ENCODE results near the gene ENAH. TPM values are rescaled to one million over a fixed set of nuclear protein-coding genes. Genes with fewer than 3 reads are reported as not detected.

ENAH gene
- total RNA-seq, 1 donor from 2014 or later = 434 TPM

DNA sequence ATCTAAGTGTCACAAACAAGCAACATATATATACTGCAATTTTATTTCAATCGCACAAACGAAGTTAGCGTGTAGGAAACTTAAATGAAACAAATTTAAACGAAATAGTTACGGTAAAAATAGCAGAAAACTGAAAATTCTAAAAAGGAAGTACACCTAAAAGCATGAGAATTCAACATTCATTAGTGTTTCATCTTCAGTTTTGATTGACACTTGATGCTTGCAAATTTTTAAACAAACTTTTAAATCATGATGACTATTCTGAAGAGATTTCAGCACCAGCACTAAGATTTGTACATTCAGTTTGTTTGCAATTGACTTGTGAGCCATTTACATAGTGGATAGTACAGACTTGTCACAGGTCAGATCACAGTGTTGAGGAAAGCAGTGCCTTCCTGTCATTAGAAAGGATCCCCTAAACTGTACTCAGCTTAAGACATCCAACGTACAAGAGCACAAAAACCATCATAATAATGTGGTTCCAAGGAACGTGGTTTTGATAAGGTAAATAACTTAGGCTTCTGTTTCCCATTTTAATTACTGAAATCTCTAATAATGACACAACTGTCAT is 158.0 kb downstream of the ENAH start:
- Mint-ChIP-seq H3K36me3 (ENCODE audit: low read depth) (peaks cover 34% of the 10 kb centered on the region), H3K27me3 (ENCODE audit: low read depth) (no peaks in the 10 kb centered on the region), H3K27ac (ENCODE audit: unreplicated experiment) (no peak overlapping the region), H3K4me3 (ENCODE audit: unreplicated experiment) (no peak overlapping the region), H3K4me1 (ENCODE audit: low read depth) (peaks cover 15% of the 10 kb centered on the region), H3K9me3 (ENCODE audit: low read depth) (no peaks in the 10 kb centered on the region)
- no peak for DNase-seq (ENCODE audit: low spot score)
- TF ChIP-seq, protein P1, sequence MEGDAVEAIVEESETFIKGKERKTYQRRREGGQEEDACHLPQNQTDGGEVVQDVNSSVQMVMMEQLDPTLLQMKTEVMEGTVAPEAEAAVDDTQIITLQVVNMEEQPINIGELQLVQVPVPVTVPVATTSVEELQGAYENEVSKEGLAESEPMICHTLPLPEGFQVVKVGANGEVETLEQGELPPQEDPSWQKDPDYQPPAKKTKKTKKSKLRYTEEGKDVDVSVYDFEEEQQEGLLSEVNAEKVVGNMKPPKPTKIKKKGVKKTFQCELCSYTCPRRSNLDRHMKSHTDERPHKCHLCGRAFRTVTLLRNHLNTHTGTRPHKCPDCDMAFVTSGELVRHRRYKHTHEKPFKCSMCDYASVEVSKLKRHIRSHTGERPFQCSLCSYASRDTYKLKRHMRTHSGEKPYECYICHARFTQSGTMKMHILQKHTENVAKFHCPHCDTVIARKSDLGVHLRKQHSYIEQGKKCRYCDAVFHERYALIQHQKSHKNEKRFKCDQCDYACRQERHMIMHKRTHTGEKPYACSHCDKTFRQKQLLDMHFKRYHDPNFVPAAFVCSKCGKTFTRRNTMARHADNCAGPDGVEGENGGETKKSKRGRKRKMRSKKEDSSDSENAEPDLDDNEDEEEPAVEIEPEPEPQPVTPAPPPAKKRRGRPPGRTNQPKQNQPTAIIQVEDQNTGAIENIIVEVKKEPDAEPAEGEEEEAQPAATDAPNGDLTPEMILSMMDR (IDR thresholded peaks at IDR 0.05) = no peak

DNA sequence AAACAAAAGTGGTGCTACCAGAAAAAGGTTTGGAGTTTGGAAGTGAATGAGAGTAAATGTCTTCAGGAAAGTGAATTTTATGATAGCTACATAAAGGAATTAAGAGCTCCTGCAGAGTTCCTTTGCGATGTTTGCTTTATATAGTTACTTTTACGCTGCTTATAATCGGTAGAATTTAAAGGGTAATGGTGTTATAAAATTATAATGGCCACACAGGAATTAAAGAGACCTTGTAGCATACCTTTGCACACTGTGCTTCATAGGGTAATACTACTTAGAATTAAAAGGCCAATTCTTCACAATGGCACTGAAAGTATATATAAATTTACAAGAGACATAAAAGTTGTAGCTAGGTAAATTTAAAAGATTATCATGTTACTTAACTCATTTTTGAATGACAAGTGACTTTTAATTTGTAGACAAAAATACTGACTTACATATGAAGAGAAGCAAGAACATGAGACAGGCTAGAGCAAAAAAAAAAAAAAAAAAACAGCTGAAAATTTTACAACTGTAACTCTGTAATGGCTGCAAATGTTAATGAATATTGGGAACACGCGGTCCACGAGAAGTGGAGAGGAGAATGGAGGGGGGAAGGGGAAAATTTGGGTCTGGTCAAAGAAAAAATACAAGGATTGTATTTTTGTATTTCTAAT is 159.2 kb downstream of the ENAH start:
- H3K4me1 Mint-ChIP-seq (ENCODE audit: low read depth) = peaks cover 17% of the 10 kb centered on the region
- H3K4me3 Mint-ChIP-seq (ENCODE audit: unreplicated experiment) = no peak overlapping the region
- H3K27me3 Mint-ChIP-seq (ENCODE audit: low read depth) = no peaks in the 10 kb centered on the region
- DNase-seq (ENCODE audit: low spot score) = no peak
- H3K9me3 Mint-ChIP-seq (ENCODE audit: low read depth) = no peaks in the 10 kb centered on the region
- peak overlapping the region; percentile 67 for H3K27ac Mint-ChIP-seq (ENCODE audit: unreplicated experiment)
- peaks cover 29% of the 10 kb centered on the region for H3K36me3 Mint-ChIP-seq (ENCODE audit: low read depth)
- TF ChIP-seq, protein P1 (IDR thresholded peaks at IDR 0.05) = no peak

DNA sequence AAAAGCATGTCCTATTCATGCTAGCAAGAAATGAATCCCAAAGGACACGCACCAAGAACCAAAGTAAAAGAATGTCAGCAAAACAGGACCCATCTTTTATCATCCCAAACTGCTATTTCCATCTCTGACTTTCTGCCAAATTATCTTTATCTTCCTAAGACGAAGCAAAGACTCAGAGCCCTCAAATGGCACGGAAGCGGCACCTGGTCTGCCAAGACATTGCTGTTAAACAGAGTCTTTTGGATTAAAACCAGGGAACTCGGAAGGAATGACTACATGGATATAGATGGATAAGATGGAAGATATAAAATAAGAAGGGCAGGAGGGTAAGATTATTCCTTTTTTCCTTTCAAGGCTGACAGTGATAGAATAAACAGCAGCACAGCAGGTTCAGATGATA is 164.2 kb downstream of the ENAH start:
- Mint-ChIP-seq H3K27ac (ENCODE audit: unreplicated experiment) (peak overlapping the region; percentile 52), H3K9me3 (ENCODE audit: low read depth) (no peaks in the 10 kb centered on the region), H3K4me3 (ENCODE audit: unreplicated experiment) (no peak overlapping the region), H3K27me3 (ENCODE audit: low read depth) (no peaks in the 10 kb centered on the region), H3K36me3 (ENCODE audit: low read depth) (peaks cover 8% of the 10 kb centered on the region), H3K4me1 (ENCODE audit: low read depth) (peaks cover 22% of the 10 kb centered on the region)
- DNase-seq (ENCODE audit: low spot score) = no peak
- TF ChIP-seq, protein P1 (IDR thresholded peaks at IDR 0.05) = no peak

DNA sequence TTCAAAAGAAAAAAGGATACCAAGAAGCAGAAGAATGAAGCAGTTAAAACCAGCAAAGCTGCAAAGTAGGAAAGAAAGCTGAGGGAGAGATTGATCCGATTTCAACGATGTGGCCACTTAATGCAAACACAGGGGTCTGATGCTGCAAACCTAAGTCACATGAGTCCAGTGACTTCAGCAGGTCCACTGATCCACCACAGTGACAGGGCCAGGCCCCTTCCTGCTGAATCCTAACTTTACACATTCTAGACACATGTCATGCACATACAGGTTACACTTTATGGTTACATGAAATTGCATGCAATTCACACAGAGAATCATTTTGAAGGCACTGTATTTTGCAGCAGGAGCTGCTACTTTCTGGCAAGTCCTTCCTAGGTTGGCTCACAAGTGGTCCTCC is 166.1 kb downstream of the ENAH start:
- Mint-ChIP-seq H3K27ac (ENCODE audit: unreplicated experiment) (no peak overlapping the region), H3K4me1 (ENCODE audit: low read depth) (peaks cover 40% of the 10 kb centered on the region), H3K9me3 (ENCODE audit: low read depth) (no peaks in the 10 kb centered on the region), H3K4me3 (ENCODE audit: unreplicated experiment) (no peak overlapping the region), H3K27me3 (ENCODE audit: low read depth) (no peaks in the 10 kb centered on the region), H3K36me3 (ENCODE audit: low read depth) (peaks cover 5% of the 10 kb centered on the region)
- TF ChIP-seq, protein P1 (IDR thresholded peaks at IDR 0.05) = no peak
- DNase-seq (ENCODE audit: low spot score) = no peak

DNA sequence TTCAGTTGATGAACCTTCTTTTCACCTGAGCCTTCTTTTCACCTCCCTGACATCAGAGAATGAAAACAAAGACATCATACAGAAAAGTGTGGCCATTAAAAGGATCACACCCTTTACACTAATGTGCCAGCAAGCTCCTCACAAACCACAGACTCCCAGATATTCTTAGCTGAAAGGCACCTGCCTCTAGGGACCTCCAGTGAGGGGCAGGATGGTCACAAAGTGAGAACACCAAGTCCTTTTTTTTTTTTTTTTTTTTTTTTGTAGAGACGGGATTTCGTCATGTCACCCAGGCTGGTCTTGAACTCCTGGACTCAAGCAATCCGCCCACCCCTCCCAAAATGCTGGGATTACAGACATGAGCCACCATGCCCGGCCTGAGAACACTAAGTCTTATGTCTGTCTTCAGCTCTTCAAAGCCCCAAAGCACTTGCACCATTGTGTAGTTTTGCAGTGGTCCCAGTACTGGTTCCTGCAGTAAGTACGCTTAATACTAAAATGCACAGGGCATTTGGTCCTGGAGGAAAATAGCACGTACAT is 166.9 kb downstream of the ENAH start:
- peaks cover 5% of the 10 kb centered on the region for H3K36me3 Mint-ChIP-seq (ENCODE audit: low read depth)
- H3K27ac Mint-ChIP-seq (ENCODE audit: unreplicated experiment) = no peak overlapping the region
- TF ChIP-seq, protein P1 (IDR thresholded peaks at IDR 0.05) = no peak
- H3K27me3 Mint-ChIP-seq (ENCODE audit: low read depth) = no peaks in the 10 kb centered on the region
- no peaks in the 10 kb centered on the region for H3K9me3 Mint-ChIP-seq (ENCODE audit: low read depth)
- peaks cover 47% of the 10 kb centered on the region for H3K4me1 Mint-ChIP-seq (ENCODE audit: low read depth)
- H3K4me3 Mint-ChIP-seq (ENCODE audit: unreplicated experiment) = no peak overlapping the region
- DNase-seq (ENCODE audit: low spot score) = no peak

Measured in chondrocyte (in vitro differentiated cells).